GM12874 (cell line): ENCODE data around the gene TCERG1L.

Experiments
- TF ChIP-seq, protein P1 (sequence below): IDR thresholded peaks from 2 replicates; pipeline ENCODE4 v1.5.1; 2011; ENCODE audit warnings: low read depth, mild to moderate bottlenecking, control low read depth, low read length, moderate library complexity; ENCODE audit not compliant: insufficient read depth

Gene TCERG1L

GRCh38 chr10:131091682-131092081 is 219.8 kb downstream of the TCERG1L start:
- TF ChIP-seq, protein P1, sequence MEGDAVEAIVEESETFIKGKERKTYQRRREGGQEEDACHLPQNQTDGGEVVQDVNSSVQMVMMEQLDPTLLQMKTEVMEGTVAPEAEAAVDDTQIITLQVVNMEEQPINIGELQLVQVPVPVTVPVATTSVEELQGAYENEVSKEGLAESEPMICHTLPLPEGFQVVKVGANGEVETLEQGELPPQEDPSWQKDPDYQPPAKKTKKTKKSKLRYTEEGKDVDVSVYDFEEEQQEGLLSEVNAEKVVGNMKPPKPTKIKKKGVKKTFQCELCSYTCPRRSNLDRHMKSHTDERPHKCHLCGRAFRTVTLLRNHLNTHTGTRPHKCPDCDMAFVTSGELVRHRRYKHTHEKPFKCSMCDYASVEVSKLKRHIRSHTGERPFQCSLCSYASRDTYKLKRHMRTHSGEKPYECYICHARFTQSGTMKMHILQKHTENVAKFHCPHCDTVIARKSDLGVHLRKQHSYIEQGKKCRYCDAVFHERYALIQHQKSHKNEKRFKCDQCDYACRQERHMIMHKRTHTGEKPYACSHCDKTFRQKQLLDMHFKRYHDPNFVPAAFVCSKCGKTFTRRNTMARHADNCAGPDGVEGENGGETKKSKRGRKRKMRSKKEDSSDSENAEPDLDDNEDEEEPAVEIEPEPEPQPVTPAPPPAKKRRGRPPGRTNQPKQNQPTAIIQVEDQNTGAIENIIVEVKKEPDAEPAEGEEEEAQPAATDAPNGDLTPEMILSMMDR = no peak

- TF ChIP-seq, protein P1 = no peak
These were observed 220.5 kb downstream of the TCERG1L start for GRCh38 chr10:131090761-131091661.

DNA sequence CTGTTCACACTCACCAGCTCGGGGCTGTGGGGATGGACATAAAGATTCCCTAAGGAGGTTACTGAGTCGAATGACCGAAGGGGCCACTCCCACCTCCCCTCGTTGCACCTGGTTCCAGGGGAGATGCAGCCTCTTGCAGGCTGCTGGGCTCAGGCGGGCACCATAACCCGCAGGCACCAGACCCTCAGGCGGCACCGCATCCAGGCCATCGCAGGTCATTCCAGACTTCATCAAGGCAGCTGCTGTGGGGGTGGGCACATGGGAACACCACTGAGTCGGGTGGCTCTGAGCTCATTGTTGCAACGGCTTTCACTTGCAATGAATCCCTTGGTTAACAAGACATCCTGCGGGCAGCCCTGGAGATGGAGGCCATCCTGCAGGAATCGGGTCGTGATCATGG is 221.7 kb downstream of the TCERG1L start:
- TF ChIP-seq, protein P1 = no peak

- TF ChIP-seq, protein P1 = no peak
These were observed 222.4 kb downstream of the TCERG1L start for GRCh38 chr10:131089150-131089549.

- TF ChIP-seq, protein P1 = no peak
These were observed 222.9 kb downstream of the TCERG1L start for GRCh38 chr10:131088619-131089018.

- TF ChIP-seq, protein P1 = no peak
These were observed 223.9 kb downstream of the TCERG1L start for GRCh38 chr10:131087464-131088215.

- TF ChIP-seq, protein P1 = no peak
These were observed 225.0 kb downstream of the TCERG1L start for GRCh38 chr10:131086511-131086910.
